Measurements from ENCODE around the gene SPATA31D4. TPM values are rescaled to one million over a fixed set of nuclear protein-coding genes. Genes with fewer than 3 reads are reported as not detected.
"Not testable (repeated sequence)": the region's sequence is repeated elsewhere in the genome, so short reads cannot be mapped to it uniquely, and the experiment has no call there.

SPATA31D4 gene
- not detected in 2 replicates for total RNA-seq (2022)
- Bru-seq, nascent RNA: not detected
- BruChase-seq, experiment 1, labeled RNA remaining after a 6-hour chase: not detected
- not detected for BruChase-seq, experiment 2, labeled RNA remaining after a 2-hour chase
- long read RNA-seq: 0 reads

DNA sequence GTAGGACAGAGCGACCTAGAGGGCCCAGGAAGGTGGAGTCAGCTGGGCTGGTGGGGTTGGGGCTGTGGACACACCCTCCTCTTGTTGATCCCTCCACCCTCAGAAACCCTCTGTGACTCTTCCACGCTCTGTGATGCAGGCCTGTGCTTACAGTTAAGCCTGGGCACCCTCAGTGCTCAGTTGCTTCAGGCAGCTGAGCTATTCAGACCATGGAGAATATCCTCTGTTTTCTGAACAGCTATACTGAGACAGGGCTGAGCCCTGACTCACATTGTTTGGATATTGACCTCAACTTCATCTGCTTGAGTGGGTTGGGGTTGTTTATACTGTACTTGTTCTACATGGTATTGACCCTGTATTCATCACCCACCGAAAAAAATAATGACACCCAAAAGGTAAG is at the start of gene SPATA31D4:
Gene SPATA31D4 (plus strand): TSS at position 124 of the 400 bp plus-strand sequence. CDS start 86 bp downstream, at position 210.
- H3K27ac Mint-ChIP-seq (ENCODE audit: unreplicated experiment); H3K4me3 Mint-ChIP-seq (ENCODE audit: low read depth, unreplicated experiment); CTCF ChIA-PET; H3K27me3 Mint-ChIP-seq (ENCODE audit: unreplicated experiment); H3K4me1 Mint-ChIP-seq (ENCODE audit: low read depth, unreplicated experiment); intact Hi-C loops (cut with micrococcal nuclease; ENCODE audit: unreplicated experiment); H3K36me3 Mint-ChIP-seq (ENCODE audit: insufficient read depth, unreplicated experiment); H3K9me3 Mint-ChIP-seq (ENCODE audit: low read depth, unreplicated experiment); DNase-seq; BruUV-seq (replicated peaks): not testable (repeated sequence)

GRCh38 chr9:81878530-81878929 is 49.7 kb upstream of the SPATA31D4 start:
- DNase-seq: no peak
- TF ChIP-seq, protein P1, sequence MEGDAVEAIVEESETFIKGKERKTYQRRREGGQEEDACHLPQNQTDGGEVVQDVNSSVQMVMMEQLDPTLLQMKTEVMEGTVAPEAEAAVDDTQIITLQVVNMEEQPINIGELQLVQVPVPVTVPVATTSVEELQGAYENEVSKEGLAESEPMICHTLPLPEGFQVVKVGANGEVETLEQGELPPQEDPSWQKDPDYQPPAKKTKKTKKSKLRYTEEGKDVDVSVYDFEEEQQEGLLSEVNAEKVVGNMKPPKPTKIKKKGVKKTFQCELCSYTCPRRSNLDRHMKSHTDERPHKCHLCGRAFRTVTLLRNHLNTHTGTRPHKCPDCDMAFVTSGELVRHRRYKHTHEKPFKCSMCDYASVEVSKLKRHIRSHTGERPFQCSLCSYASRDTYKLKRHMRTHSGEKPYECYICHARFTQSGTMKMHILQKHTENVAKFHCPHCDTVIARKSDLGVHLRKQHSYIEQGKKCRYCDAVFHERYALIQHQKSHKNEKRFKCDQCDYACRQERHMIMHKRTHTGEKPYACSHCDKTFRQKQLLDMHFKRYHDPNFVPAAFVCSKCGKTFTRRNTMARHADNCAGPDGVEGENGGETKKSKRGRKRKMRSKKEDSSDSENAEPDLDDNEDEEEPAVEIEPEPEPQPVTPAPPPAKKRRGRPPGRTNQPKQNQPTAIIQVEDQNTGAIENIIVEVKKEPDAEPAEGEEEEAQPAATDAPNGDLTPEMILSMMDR (IDR thresholded peaks at IDR 0.05; ENCODE audit: unreplicated experiment): no peak
- Mint-ChIP-seq H3K27ac (ENCODE audit: unreplicated experiment) (no peak overlapping the region), H3K27me3 (ENCODE audit: unreplicated experiment) (no peaks in the 10 kb centered on the region), H3K4me1 (ENCODE audit: low read depth, unreplicated experiment) (peaks cover 10% of the 10 kb centered on the region), H3K4me3 (ENCODE audit: low read depth, unreplicated experiment) (no peak overlapping the region), H3K9me3 (ENCODE audit: low read depth, unreplicated experiment) (no peaks in the 10 kb centered on the region), H3K36me3 (ENCODE audit: insufficient read depth, unreplicated experiment) (no peaks in the 10 kb centered on the region)
- BruUV-seq (replicated peaks): no TSS peak
- intact Hi-C loops (cut with micrococcal nuclease; ENCODE audit: unreplicated experiment): no loop called here
- CTCF ChIA-PET: interaction anchor here (0.7 kb wide), 1 partner anchor 119 kb away, joined by 4 read pairs; no protein-coding TSS in a partner anchor

DNA sequence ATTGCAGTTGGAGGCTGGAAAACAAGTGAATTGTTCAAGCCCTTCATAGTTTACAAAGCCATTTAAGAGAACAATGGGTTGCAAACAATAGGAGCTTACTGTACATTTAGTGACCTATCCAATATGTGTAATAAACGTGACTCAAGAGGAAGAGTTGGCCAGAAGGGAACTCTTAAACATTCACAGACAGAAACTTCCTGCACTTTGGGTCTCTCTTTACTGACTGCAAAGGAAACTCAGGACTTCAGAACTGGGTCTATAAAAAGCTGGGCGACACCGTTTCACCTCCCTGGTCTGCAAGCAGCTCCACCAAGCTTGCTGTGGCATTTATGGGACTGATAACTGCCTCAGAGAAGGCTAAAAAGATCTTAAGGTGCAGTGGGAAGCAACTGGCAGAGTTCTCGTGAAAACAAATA is 48.7 kb upstream of the SPATA31D4 start:
- TF ChIP-seq, protein P1 (IDR thresholded peaks at IDR 0.05; ENCODE audit: unreplicated experiment): no peak
- no peak overlapping the region for H3K27ac Mint-ChIP-seq (ENCODE audit: unreplicated experiment)
- CTCF ChIA-PET: no interaction called here
- no peak for DNase-seq
- no peaks in the 10 kb centered on the region for H3K27me3 Mint-ChIP-seq (ENCODE audit: unreplicated experiment)
- H3K4me1 Mint-ChIP-seq (ENCODE audit: low read depth, unreplicated experiment): peaks cover 10% of the 10 kb centered on the region
- no peaks in the 10 kb centered on the region for H3K9me3 Mint-ChIP-seq (ENCODE audit: low read depth, unreplicated experiment)
- H3K4me3 Mint-ChIP-seq (ENCODE audit: low read depth, unreplicated experiment): no peak overlapping the region
- no TSS peak for BruUV-seq (replicated peaks)
- H3K36me3 Mint-ChIP-seq (ENCODE audit: insufficient read depth, unreplicated experiment): no peaks in the 10 kb centered on the region
- intact Hi-C loops (cut with micrococcal nuclease; ENCODE audit: unreplicated experiment): no loop called here

DNA sequence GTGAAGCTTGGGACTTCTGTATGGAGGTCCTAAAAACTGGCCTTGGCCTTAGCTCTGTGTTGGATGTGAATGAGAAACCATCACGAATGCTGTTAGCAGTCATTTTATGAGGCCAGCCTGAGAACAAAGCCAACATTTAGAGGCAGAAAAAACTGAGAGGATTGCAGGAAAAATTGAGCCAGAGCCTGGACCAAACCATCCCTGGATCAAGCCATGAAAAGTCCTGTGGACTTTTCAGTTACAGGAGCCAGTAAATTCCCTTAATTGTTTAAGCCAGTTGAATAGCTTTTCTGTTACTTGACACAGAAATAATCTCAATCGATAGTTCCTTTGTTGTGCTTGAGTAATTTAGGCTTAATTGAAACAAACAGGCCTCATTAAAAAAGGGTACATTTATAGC is 42.6 kb upstream of the SPATA31D4 start:
- H3K36me3 Mint-ChIP-seq (ENCODE audit: insufficient read depth, unreplicated experiment): no peaks in the 10 kb centered on the region
- CTCF ChIA-PET: no interaction called here
- BruUV-seq (replicated peaks): no TSS peak
- no peaks in the 10 kb centered on the region for H3K9me3 Mint-ChIP-seq (ENCODE audit: low read depth, unreplicated experiment)
- no peak for DNase-seq
- H3K4me3 Mint-ChIP-seq (ENCODE audit: low read depth, unreplicated experiment): no peak overlapping the region
- H3K27me3 Mint-ChIP-seq (ENCODE audit: unreplicated experiment): no peaks in the 10 kb centered on the region
- H3K4me1 Mint-ChIP-seq (ENCODE audit: low read depth, unreplicated experiment): no peaks in the 10 kb centered on the region
- TF ChIP-seq, protein P1 (IDR thresholded peaks at IDR 0.05; ENCODE audit: unreplicated experiment): no peak
- no peak overlapping the region for H3K27ac Mint-ChIP-seq (ENCODE audit: unreplicated experiment)
- intact Hi-C loops (cut with micrococcal nuclease; ENCODE audit: unreplicated experiment): no loop called here

- Mint-ChIP-seq H3K27me3 (ENCODE audit: unreplicated experiment) (no peaks in the 10 kb centered on the region), H3K27ac (ENCODE audit: unreplicated experiment) (no peak overlapping the region), H3K36me3 (ENCODE audit: insufficient read depth, unreplicated experiment) (no peaks in the 10 kb centered on the region), H3K4me3 (ENCODE audit: low read depth, unreplicated experiment) (no peak overlapping the region), H3K9me3 (ENCODE audit: low read depth, unreplicated experiment) (no peaks in the 10 kb centered on the region), H3K4me1 (ENCODE audit: low read depth, unreplicated experiment) (no peaks in the 10 kb centered on the region)
- no peak for DNase-seq
- no TSS peak for BruUV-seq (replicated peaks)
- intact Hi-C loops (cut with micrococcal nuclease; ENCODE audit: unreplicated experiment): no loop called here
- CTCF ChIA-PET: interaction anchor here (0.6 kb wide), 1 partner anchor 73 kb away, joined by 4 read pairs; no protein-coding TSS in a partner anchor
- TF ChIP-seq, protein P1 (IDR thresholded peaks at IDR 0.05; ENCODE audit: unreplicated experiment): no peak
Measured at GRCh38 chr9:81886665-81887064, 41.6 kb upstream of the SPATA31D4 start.
